HG02840 (cell line): ENCODE measurements around the gene SPRYD7.
A peak's percentile ranks its signal among the peaks of the same experiment; 100 is the strongest.
"Not testable (repeated sequence)": the region's sequence is repeated elsewhere in the genome, so short reads cannot be mapped to it uniquely, and the experiment has no call there.

Experiments used
- ATAC-seq: cut with Tn5 transposase; IDR thresholded peaks from one replicate; pipeline ENCODE4 v1.9.1; 2021; ENCODE audit warnings: mild to moderate bottlenecking, moderate library complexity, moderate number of reproducible peaks; ENCODE audit not compliant: unreplicated experiment, low FRiP score

Gene SPRYD7, protein sequence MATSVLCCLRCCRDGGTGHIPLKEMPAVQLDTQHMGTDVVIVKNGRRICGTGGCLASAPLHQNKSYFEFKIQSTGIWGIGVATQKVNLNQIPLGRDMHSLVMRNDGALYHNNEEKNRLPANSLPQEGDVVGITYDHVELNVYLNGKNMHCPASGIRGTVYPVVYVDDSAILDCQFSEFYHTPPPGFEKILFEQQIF

DNA sequence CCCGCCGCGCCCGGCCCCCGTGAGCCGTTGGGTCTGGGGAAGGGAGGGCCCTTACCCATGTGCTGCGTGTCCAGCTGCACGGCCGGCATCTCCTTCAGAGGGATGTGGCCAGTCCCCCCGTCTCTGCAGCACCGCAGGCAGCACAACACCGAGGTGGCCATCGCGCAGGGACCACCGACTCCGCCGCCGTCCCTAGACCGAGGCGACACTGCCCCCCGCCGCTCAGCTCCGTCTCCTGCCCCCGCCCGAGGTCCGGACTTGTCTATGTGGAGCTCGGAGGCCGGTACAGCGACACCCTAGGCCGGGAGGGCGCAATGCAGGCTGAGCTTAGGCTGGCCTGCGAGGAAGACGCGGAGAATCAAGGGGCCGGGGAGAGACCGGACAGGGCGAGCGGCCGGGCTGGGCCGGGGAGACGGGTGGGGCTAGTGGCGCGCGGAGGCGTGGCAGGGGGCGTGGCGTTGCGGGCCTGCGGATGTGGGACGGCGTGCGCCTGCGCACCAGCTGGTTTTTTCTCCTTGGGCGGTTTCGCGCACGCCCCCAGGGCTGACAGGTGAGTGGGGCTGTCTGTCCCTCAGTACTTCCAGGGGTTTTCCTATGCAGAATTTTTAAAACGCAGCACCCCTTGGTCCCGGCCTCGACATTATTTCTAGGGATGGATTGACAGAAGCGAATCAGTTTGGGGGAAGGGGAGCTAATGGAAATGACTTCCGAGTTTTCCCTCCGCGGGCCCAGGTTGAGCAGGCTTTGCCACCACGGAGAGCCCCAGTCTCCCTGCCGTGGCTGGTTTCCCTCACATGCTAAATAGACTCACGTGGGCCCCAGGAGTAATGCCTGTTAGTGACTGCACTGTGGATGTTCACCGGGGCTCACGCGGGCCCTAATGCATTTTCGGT lies at the start of gene SPRYD7:
TSS of gene SPRYD7 (minus strand) at position 266 of the 893 bp plus-strand sequence. CDS start at position 161, 105 bp downstream.
- peak; percentile 99 for ATAC-seq

DNA sequence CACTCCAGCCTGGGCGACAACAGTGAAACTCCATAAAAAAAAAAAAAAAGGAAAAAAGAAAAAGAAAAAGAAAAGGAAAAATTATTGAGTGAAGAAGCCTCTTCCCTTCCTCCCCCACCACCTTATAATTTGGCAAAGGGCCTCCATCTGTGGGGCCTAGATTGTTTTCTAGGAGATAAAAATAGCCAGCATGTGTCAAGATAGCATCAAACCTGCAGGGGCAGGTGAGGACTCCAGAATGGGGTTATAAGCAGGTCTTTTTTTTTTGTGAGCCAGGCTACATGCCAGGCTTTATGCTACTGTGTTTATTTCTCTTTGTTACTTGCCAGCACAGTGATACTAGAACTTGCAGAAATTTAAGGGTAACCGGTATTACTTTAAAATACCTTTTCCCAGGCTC lies 49.0 kb upstream of the SPRYD7 start:
- no peak for ATAC-seq

DNA sequence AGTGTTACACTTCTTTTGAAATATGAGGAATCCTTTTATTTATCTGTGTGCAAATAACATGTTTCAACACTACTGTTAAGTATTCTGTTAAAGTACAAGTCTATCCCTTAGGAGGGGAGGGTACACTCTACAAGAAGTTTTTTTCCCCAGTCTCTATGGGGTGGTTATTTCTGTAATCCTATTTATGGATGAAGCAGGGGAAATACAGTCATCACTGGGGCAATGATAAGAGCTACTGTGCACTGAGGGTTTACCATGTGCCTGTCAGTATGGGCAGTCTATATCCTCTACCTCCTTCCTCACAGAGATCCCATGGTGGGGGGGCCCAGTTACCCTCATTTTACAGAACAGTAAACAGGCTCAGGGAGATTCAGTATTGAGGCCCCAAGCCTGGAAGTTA lies 44.1 kb upstream of the SPRYD7 start:
- ATAC-seq = no peak

DNA sequence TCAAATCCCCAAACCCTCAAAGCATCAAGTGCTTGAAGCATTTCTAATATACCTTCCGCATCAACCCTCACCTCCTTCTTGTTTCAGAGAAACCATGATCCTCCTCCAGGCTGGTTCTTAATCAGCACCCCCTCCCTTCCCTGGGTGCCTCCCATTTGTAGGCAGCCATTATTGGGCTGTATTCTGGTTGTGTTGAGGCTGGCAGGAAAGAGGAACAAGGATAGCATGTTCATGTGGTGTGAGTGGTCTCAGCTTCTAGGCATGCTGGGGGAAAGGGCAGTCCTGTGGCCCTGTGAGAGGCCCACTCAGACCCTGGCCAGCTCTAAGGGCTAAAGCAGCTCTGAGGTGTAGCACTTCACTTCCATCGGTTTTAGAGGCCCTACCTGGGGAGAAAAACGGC lies 41.9 kb upstream of the SPRYD7 start:
- no peak for ATAC-seq

DNA sequence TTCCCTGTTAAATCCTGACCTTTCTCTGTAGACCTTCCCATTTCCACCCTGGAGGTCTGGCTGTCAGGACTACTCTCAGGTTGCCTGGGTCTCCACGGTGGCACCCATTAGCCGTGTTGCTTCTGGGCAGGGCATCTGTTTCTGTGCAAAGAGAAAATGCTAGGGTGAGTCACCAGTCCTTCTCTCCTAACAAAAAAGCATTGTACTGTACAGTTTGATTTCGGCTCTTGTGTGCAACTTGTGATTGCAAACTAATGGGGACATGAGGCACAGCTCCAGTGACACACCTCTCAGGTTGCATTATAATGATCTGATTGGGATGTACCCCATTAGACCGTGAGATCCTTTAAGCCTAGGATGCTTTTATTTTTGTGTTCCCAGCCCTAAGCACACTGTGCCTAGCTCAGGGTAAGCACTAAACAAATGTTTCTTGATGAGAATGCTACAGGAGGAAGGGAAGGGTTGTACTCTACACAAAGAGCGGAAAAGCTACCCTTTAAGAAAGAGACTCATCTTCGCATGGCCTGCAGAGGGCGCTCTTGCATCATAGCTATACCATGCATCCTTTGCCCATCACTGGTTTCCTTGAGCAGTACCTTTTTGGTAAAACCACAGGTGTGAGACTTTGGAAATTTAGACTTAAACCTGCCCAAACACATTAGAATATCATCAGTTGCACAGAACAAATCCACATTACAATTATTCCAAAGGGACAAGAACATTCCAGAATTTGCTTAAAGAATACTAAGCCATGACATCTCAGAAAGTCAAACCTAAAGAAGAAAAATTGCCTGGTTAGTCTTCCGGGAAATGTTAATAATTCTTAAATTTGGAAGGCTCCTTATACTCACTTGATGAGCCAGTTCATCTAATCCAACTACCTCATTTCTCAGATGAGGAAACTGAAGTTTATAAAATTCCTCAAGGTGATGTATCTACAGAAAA lies 40.4 kb upstream of the SPRYD7 start:
- ATAC-seq = no peak

DNA sequence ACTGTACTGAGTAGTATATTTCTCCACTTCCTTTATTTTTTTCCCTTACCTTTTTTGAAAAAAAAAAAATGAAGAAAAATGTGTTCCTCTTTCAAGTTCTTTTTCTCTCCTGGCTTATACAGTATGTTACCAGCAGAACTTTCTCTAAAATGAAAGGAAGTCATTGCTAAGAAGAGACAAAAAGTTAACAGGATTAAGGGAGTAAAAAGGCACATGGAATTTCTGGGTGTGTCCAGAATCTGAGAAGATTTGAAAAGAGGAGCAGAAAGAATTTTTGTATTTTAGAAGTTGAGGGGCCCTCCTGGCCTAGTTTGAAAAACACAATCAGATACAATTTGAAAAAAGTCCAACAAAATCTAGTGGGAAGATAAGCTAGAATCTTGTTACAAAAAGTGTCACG lies 39.7 kb upstream of the SPRYD7 start:
- no peak for ATAC-seq

DNA sequence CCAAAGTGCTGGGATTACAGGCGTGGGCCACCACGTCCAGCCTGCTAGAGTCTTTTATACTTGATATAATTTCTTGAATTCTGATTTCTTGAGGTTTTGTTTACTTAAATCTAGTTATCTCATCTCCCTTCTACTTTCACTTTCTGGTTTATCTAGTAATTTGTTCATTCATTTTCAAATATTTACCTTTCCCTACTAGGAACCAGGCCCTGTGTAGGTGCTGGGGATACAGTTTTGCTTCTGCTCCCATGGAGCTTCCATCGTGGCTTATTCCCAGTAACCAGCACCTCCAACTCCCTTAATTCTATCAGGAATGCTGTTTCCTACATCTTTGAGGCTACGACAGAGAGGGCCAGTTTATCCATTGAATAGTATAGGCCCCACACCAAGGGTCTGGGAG lies 36.6 kb upstream of the SPRYD7 start:
- no peak for ATAC-seq

DNA sequence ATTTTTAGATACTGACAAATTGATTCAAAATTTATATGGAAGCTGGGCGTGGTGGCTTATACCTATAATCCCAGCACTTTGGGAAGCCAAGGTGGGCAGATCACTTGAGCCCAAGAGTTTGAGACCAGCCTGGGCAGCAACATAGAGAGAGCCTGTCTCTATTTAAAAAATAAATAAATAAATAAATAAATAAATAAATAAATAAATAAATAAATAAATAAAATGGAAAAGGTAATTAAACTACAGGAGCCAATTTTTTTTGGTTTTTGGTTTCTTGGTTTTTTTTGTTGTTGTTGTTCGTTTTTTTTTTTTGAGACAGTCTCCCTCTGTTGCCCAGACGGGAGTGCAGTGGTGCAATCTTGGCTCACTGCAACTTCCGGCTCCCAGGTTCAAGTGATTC lies 31.3 kb upstream of the SPRYD7 start:
- ATAC-seq = no peak

DNA sequence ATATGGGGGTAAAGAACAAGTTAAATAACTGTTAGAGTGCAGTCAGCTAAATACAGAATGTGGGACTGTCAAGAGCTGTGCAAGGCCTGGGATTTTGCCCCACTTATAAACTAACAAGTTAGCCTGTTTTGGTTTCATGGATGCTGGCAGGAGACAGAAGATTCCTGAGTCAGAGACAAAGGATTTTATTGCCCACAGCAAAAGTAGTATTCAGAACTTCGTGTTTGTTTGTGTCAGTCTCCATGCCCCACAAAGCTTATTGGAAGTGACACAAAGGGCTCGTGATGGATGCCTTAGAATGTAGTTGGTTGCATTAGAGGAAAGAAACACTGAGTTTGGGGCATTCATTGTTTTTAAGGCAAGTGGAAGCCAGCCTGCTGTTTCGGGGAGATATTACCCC lies 22.2 kb upstream of the SPRYD7 start:
- no peak for ATAC-seq

DNA sequence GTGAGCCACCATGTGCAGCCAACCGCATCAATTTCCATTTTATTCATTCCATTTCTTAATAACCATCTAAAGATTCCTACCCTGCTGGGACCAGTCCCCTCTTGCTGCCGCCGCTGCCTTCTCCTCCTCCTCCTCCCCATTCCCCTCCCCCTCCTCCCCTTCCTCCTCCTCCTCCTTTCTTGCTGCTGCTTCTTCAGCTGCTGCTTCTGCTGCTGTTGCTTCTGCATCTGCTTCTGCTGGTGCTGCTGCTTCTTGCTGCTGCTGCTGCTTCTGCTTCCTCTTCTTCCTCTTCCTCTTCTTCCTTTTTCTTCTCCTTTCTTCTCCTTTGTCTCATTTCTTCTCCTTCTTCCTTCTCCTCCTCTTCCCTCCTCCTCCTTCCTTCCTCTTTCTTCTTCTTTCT lies 20.0 kb upstream of the SPRYD7 start:
- ATAC-seq = no peak

DNA sequence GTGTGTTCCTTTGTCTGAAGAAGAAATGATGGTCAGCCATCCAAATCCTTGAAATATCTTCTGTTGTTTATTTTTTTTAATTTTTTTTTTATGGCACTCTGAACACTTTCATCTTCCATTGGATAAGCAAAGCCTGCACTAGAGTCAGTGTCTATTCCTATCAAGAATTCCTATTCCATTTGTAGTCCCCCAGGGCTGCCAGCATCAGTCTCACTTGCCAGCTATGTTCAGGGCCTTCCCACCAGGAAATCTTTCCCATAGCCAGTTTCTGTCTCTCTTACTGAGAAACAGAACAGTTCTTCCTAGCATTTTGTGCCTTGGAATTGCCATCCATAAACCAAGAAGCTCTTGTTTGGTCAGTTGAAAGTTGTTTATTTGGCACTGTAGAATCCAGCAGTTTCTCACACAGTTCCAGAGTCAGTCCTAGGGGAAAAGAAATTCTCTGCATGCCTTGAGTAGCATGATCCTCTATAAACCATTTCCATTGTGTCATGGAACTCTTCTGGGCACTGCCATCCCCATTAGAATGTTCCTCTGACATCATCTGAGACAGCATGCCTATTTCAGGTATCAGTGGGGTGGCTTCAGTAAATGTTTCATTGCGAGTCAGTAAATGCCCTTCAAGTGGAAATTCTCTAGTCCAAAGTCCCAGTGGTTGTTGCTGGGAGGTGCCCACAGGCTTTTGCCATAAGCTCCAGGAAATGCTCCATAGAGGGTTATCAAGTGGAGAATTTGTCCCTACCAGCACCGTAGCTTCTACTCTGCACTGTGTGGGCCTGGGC lies 18.7 kb upstream of the SPRYD7 start:
- no peak for ATAC-seq

DNA sequence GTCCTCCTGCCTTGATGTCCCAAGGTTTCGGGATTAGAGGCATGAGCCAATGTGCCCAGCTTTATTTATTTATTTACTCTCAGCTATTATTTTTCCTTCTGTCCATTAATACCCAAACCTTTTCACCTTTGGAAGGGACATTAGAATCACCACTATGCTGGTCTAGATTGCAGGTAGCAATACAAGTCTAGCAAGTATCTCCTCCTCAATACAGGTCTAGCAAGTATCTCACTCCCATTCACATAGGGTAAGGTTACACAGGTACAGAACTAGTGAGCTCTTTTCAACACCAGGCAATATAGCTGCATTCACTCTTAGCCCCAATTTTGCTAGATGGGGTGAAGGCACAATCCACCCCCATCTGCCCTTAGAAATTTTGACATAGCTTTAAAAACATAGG lies 17.4 kb upstream of the SPRYD7 start:
- ATAC-seq = no peak

DNA sequence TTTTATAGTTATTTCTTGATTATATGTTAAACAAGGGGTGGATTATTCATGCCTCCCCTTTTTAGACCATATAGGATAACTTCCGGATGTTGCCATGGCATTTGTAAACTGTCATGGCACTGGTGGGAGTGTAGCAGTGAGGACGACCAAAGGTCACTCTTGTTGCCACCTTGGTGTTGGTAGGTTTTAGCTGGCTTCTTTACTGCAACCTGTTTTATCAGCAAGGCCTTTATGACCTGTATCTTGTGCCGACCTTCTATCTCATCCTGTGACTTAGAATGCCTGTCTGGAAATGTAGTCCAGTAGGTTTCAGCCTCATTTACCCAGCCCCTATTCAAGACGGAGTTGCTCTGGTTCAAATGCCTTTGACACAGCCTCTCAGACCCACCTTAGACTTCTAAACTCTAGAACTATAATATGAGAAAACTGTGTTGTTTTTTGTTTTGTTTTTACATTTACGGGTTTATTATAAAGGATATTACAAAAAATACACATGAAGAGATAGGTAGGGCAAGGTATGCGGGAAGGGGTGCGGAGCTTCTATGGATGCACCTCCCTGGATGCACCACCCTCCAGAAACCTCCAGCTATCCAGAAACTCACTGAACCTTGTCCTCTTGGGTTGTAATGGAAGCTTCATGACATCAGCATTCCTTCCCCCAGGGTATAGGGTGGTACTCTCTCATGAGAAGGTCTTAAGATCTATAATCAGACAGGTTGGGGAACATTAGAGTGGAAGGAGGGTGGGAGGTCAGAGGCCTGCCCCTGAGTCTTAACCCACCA lies 15.8 kb upstream of the SPRYD7 start:
- no peak for ATAC-seq

DNA sequence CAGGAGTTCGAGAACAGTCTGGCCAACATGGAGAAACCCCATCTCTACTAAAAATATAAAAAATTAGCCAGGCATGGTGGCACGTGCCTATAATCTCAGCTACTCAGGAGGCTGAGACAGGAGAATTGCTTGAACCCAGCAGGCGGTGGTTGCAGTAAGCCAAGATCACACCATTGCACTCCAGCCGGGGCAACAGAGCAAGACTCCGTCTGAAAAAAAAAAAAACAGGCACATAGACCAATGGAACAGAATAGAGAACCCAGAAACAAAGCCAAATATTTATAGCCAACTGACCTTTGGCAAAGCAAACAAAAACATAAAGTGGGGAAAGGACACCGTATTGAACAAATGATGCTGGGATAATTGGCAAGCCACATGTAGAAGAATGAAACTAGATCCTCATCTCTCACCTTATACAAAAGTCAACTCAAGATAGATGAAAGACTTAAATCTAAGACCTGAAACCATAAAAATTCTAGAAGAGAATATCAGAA lies 12.7 kb upstream of the SPRYD7 start:
- not testable (repeated sequence) for ATAC-seq

DNA sequence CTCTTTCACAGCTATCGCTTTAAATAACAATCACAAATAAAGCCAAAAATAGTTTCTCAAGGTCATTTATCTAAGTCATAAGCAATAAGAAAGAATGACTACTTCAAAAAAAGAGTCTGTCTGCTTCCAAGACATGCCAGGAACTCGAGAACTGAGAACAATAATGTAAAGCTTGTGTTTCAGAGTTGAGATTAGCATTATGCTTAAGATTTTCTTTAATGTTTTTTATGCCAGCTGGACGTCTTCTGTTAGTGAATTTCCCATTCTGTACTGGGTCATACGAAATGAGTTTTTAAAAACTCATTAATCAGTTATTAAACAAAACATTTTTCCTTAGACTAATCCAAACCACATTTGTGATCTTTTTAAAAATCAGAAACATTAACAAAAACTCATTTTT lies 3.2 kb upstream of the SPRYD7 start:
- ATAC-seq = no peak

DNA sequence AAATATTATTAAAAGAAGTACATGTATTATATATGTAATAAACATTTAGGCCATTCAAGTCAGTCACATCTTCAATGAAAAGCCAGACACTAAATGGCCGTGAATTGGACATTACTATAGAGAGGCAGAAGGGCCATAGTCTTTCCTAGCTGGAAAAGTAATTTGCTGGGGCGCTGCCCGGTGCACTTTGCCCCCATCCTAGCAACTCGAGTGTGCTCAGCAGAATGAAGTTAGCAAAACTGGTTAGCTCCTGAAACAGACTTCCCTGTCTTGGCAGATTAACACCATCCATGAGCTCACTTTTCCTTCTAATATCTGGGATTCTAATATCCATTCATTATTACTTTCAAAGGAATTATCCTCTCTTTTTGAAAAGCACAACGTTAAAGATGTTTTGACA lies 2.8 kb upstream of the SPRYD7 start:
- no peak for ATAC-seq

DNA sequence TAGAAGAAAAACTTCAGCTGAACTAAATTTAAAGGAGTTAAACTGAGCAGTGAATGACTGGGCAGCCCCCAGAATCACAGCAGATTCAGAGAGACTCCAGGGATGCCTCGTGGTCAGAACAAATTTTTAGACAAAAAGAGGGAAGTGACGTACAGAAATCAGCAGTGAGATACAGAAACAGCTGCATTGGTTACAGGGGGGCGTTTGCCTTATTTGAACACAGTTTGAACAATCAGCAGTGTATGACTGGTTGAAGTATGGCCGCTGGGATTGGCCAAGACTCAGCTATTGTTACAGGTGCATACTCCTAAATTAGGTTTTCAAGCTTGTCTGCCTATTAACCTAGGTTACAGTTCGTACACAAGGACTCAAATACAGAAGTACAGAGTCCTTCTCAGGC lies 2.2 kb upstream of the SPRYD7 start:
- ATAC-seq = no peak

DNA sequence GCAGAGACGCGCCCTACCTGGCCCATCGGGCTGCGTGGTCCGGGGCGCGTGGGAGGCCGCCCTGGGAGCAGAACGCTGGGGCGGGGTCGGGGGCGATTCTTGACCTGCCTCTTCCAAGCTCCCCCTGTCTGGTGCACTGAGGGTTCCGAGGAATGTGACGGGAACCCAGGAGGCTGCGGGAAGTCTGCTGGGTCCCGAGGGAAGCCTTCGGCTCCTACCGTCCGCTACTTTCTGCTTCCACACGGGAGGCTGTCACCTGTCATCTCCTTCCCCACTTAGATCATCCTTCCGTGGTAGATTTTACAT lies 781 bp upstream of the SPRYD7 start:
- ATAC-seq = no peak
